Right renal pelvis (tissue), 4 donors: Measurements from ENCODE around the gene WHAMM. TPM values are rescaled to one million over a fixed set of nuclear protein-coding genes. Genes with fewer than 3 reads are reported as not detected.
"Not testable (repeated sequence)": the region's sequence is repeated elsewhere in the genome, so short reads cannot be mapped to it uniquely, and the experiment has no call there.

Source experiments
- DNase-seq, 4 donors: peaks; one replicate each; pipeline ENCODE4 v3.0.0-alpha.2; 2013; ENCODE audit warnings: low read depth in 4 of 4, low spot score in 3 of 4, missing footprints in 1 of 4
- polyA plus RNA-seq, 4 donors: library from polyadenylated mRNA; unstranded; fragments of 120-200 nt; gene quantifications; one replicate each; pipeline ENCODE4 v1.2.1, GENCODE V29; 2013; ENCODE audit not compliant: insufficient read length in 4 of 4

The WHAMM gene, protein sequence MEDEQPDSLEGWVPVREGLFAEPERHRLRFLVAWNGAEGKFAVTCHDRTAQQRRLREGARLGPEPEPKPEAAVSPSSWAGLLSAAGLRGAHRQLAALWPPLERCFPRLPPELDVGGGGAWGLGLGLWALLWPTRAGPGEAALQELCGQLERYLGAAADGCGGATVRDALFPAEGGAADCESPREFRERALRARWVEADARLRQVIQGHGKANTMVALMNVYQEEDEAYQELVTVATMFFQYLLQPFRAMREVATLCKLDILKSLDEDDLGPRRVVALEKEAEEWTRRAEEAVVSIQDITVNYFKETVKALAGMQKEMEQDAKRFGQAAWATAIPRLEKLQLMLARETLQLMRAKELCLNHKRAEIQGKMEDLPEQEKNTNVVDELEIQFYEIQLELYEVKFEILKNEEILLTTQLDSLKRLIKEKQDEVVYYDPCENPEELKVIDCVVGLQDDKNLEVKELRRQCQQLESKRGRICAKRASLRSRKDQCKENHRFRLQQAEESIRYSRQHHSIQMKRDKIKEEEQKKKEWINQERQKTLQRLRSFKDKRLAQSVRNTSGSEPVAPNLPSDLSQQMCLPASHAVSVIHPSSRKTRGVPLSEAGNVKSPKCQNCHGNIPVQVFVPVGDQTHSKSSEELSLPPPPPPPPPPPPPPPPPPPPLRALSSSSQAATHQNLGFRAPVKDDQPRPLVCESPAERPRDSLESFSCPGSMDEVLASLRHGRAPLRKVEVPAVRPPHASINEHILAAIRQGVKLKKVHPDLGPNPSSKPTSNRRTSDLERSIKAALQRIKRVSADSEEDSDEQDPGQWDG
- 10 to 100 TPM; 11.0 to 14.1 (median 12.0) TPM for polyA plus RNA-seq

- peak; percentile 94 to 97 (median 96) for DNase-seq
Measured at GRCh38 chr15:82809308-82810060, at the start of gene WHAMM. TSS of gene WHAMM (plus strand) at chr15:82809628. CDS start at chr15:82809727, 99 bp downstream.

GRCh38 chr15:82763361-82764116 is 45.9 kb upstream of the WHAMM start:
- DNase-seq, result no peak

- no peak for DNase-seq
Measured at GRCh38 chr15:82764117-82764490, 45.3 kb upstream of the WHAMM start.

DNA sequence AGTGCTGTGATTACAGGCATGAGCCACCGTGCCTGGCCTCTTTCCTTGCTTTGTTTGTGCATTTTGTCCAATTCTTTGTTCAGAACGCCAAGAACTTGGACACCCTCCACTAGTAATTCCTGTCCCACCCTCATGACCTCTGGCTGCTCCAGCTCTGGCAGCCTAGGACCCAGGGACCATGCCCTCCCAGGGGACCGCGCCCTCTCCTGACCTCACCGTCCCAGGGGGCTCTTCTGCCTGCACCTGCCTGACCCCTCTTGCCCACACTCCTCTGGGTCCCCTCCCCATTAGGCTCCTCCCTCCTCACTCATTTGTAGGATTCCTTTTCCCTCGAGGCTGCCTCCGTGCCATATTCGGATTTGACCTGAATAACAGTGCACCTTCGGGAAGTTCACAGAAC is 44.7 kb upstream of the WHAMM start:
- no peak for DNase-seq

GRCh38 chr15:82766201-82766600 is 43.2 kb upstream of the WHAMM start:
- DNase-seq, result not testable (repeated sequence)

- DNase-seq, result no peak
Measured at GRCh38 chr15:82767163-82767829, 42.1 kb upstream of the WHAMM start.

GRCh38 chr15:82768414-82769054 is 40.9 kb upstream of the WHAMM start:
- no peak for DNase-seq

DNA sequence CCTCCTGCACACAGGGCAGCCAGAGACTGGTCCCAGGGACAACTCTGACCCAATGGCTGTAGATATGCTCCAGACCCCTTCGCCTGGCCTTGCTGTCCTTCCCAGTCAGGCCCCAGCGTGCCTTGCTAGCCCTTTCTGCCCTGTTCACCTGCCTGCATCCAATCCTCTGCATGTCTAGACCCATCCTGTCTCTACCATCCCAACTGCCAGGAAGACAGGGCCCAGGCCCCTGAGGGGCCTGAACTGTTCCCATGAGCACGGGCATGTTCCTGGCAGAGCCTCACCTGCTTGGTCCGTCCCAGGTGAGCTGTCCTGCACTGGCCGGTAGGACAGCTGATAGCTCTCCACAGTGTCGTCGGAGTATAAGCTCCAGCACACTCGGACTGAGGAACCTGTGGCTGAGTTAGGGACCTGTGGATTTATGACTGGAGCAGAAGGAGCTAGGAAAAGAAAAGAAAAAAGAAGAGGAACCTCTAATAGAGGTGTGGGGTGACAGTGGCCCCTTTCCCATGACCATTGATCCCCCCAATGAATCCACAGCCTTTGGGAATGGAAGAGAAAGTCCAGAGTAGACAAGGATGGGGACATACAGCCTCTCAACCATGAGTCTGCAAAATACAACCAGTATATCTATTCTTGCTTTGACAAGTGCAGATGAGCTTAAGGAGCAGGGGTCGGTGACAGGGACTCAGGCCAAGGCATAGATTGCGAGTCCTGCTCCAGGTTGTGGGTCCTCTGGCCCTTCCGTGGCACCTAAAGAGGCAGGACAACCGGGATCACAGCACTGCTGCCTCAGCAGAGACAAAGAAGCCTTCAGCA is 37.4 kb upstream of the WHAMM start:
- no peak for DNase-seq

DNA sequence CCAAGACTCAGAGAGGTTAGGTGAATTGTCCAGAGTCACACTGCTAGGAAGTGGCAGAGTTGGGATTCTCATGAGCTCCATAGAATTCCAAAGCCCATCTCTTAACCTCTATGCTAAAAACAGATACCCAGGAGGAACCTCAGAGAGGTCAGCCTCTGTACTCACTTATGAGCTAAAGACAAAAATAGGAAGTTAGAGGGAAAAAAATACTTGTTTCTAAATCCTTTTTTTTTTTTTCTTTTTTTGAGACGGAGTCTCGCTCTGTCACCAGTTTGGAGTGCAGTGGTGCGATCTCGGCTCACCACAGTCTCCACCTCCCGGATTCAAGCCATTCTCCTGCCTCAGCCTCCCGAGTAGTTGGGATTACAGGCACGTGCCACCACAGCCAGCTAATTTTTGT is 34.9 kb upstream of the WHAMM start:
- DNase-seq, result no peak

GRCh38 chr15:82778755-82779154 is 30.7 kb upstream of the WHAMM start:
- DNase-seq, result no peak

DNA sequence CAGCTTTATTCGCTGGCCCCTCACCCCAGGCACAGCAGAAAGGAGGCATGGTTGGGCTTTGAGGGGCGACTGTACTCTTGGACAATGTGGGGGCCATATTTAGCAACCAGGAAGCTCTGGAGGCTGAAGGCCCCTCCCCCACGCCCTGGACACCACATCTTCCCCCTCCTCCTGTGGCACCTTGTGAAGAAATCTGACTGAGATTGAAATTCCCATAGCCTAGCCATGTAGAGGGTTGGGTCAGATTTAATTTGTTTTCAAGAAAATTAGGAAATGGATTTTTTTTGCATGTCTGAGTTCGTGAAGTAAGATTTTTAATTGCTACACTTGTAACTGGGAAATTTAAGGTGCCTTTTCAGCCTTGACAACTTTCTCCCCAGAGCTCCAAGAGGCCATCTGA is 28.1 kb upstream of the WHAMM start:
- DNase-seq, result no peak

DNA sequence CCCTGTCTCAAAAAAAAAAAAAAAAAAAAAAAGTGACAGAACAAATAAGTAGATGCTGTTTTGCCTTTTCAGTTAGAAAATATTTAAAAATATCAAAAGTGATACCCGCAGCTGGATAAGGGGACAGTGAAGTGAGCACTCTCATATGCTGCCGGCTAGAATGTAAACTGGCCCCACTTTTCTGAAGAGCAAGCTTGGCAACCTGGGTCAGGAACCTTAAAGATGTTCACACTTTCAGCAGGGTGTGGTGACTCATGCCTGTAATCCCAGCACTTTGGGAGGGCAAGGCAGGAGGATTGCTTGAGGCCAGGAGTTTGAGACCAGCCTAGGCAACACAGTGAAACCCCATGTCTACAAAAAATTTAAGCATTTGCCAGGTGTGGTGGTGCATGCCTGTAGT is 20.9 kb upstream of the WHAMM start:
- no peak for DNase-seq

DNA sequence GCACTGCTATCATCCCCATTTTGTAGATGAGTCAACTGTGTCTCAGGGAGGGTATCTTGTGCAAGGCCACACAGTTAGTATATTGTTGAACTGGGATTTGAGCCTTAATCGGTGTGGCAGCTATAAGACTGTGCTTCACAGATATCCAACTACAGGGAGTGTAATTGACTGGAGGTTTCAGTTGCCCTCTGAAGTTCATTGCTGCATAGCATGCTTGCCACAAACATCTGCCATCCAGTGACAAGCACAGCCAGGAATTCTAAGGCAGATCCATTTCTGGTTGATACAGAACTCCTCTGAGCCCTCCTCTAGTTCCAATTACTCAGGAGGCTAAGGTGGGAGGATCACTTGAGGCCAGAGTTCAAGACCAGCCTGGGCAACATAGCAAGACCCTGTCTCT is 19.9 kb upstream of the WHAMM start:
- DNase-seq, result no peak

- DNase-seq, result no peak
Measured at GRCh38 chr15:82790321-82790720, 19.1 kb upstream of the WHAMM start.

DNA sequence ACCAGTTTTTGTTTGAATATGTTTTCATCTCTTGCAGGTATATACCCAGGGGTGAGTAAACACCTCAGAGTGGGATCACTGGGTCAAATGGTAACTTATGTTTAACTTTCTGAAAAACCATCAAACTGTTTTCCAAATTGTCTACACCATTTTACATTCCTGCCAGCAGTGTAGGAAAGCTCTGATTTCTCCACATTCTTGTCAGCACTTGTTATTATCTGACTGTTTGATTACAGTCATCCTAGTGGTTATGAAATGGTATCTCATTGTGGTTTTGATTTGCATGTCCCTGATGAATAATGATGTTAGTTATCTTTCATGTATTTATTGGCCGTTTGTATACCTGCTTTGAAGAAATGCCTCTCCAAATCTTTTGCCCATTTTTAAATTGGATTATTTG is 17.4 kb upstream of the WHAMM start:
- no peak for DNase-seq

DNA sequence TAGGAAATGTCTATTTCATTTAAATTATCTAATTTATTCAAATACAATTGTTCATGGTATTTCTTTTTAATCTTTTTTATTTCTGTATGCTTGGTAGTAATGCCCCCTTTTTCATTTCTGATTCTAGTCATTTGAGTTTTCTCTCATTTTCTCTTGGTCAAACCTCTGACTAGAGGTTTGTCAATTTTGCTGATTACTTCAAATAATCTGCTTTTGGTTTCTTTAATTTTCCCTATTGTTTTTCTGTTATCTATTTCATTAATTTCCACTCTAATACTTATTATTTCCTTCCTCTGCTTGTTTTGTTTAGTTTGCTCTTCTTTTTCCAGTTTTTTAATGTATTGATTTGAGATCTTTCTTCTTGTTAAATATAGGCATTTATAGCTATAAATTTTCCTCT is 15.7 kb upstream of the WHAMM start:
- DNase-seq, result no peak

DNA sequence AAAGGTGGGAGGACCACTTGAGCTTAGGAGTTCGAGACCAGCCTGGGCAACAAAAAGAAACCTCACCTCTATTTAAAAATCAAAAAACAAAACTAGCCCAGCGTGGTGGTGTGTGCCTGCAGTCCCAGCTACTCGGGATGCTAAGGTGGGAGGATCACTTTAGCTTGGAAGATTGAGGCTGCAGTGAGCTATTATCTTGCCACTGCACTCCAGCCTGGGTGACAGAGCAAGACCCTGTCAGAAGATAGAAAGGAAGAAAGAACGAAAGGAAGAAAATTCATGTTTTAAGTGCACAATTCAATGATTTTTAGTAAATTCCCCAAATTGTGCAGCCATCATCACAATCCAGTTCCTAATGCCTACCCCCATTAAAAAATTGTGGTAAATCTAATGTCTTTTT is 11.3 kb upstream of the WHAMM start:
- DNase-seq, result no peak

GRCh38 chr15:82798531-82799166 is 10.8 kb upstream of the WHAMM start:
- DNase-seq, result no peak
